Neural progenitor cell (in vitro differentiated cells): ENCODE data around the gene FBLN1. TPM values are rescaled to one million over a fixed set of nuclear protein-coding genes. Genes with fewer than 3 reads are reported as not detected.

ENCODE experiments used
- DNase-seq: peaks from one replicate; pipeline ENCODE4 v3.0.0-alpha.2; 2016; ENCODE audit warnings: low spot score
- H2AFZ ChIP-seq: fragments of 200-600 bp; sonication (generic); replicated peaks from 2 replicates; pipeline ENCODE4 v1.6.1; 2016; ENCODE audit warnings: antibody characterized with exemption
- H3F3A ChIP-seq: fragments of 200-600 bp; sonication (generic); 2 replicates; pipeline ENCODE4 v1.6.1; 2016; ENCODE audit warnings: antibody characterized with exemption, low read depth
- H3K27ac ChIP-seq: fragments of 200-600 bp; sonication (generic); 2 replicates; pipeline ENCODE4 v1.5.1; 2016; ENCODE audit warnings: mild to moderate bottlenecking
- H3K27me3 ChIP-seq: fragments of 200-600 bp; sonication (generic); 2 replicates; pipeline ENCODE4 v1.6.1; 2016; ENCODE audit warnings: mild to moderate bottlenecking, moderate library complexity
- H3K36me3 ChIP-seq: fragments of 200-600 bp; sonication (generic); 2 replicates; pipeline ENCODE4 v1.5.1; 2016
- H3K4me1 ChIP-seq: fragments of 200-600 bp; sonication (generic); 2 replicates; pipeline ENCODE4 v1.6.1; 2016; ENCODE audit warnings: mixed run types
- H3K4me2 ChIP-seq: fragments of 200-600 bp; sonication (generic); 2 replicates; pipeline ENCODE4 v1.6.1; 2016
- H3K4me3 ChIP-seq: fragments of 200-600 bp; sonication (generic); 2 replicates; pipeline ENCODE4 v1.5.1; 2016
- H3K79me2 ChIP-seq: fragments of 200-600 bp; sonication (generic); 2 replicates; pipeline ENCODE4 v1.6.1; 2016; ENCODE audit warnings: low read depth
- H3K9ac ChIP-seq: fragments of 200-600 bp; sonication (generic); 2 replicates; pipeline ENCODE4 v1.6.1; 2016
- H3K9me3 ChIP-seq: fragments of 200-600 bp; sonication (generic); 2 replicates; pipeline ENCODE4 v1.5.1; 2016; ENCODE audit warnings: low read depth
- H4K20me1 ChIP-seq: fragments of 200-600 bp; sonication (generic); 2 replicates; pipeline ENCODE4 v1.6.1; 2016; ENCODE audit warnings: low read depth
- H3K27ac Mint-ChIP-seq: 3 replicates; pipeline ENCODE4 v1.8.0; 2021; ENCODE audit warnings: mixed read lengths
- H3K27me3 Mint-ChIP-seq: 2 replicates; pipeline ENCODE4 v1.8.0; 2022; ENCODE audit warnings: low read depth, mild to moderate bottlenecking, inconsistent platforms, moderate library complexity, mixed read lengths; ENCODE audit not compliant: insufficient read depth
- H3K36me3 Mint-ChIP-seq: 3 replicates; pipeline ENCODE4 v1.8.0; 2021; ENCODE audit warnings: mixed read lengths
- H3K4me1 Mint-ChIP-seq: 3 replicates; pipeline ENCODE4 v1.8.0; 2021; ENCODE audit warnings: mixed read lengths
- H3K4me3 Mint-ChIP-seq: 3 replicates; pipeline ENCODE4 v1.8.0; 2021; ENCODE audit warnings: mild to moderate bottlenecking, moderate library complexity, mixed read lengths
- H3K9me3 Mint-ChIP-seq: 3 replicates; pipeline ENCODE4 v1.8.0; 2020; ENCODE audit warnings: mixed read lengths
- EZH2 ChIP-seq: fragments of 200-600 bp; sonication (generic); IDR thresholded peaks from 2 replicates; pipeline ENCODE4 v1.6.1; 2017; ENCODE audit warnings: antibody characterized with exemption, mild to moderate bottlenecking, moderate library complexity
- EZH2phosphoT487 ChIP-seq: fragments of 200-600 bp; sonication (generic); IDR thresholded peaks from 2 replicates; pipeline ENCODE4 v1.6.1; 2017; ENCODE audit warnings: antibody characterized with exemption
- total RNA-seq: library from RNA; depleted of rRNA; stranded (reverse); fragments of >200 nt; gene quantifications from 2 replicates; pipeline ENCODE4 v1.2.3, GENCODE V29; 2015; ENCODE audit warnings: low replicate concordance
- TF ChIP-seq, protein P1 (sequence below): fragments of 200-600 bp; sonication (generic); IDR thresholded peaks from 2 replicates; pipeline ENCODE4 v1.5.1; 2017; ENCODE audit warnings: antibody characterized with exemption, mild to moderate bottlenecking

The FBLN1 gene
- total RNA-seq, 1 donor from 2014 or later = 84.3 TPM

DNA sequence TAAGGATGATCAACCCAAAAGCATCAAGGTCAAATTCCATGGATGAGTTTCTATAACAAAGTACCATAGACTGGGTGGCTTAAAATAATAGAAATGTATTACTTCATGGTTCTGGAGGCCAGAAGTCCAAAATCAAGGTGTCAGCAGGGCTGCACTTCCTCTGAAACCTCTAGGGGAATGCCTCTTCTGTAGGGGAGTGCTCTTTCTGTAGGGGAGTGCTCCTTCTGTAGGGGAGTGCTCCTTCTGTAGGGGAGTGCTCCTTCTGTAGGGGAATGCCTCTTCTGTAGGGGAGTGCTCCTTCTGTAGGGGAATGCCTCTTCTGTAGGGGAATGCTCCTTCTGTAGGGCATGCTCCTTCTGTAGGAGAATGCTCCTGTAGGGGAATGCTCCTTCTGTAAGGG, 65.5 kb downstream of the FBLN1 start:
- Histone ChIP-seq H2AFZ (no peak overlapping the region), H3K4me3 (no peak overlapping the region), H4K20me1 (no peaks in the 10 kb centered on the region), H3K4me1 (no peaks in the 10 kb centered on the region), H3K36me3 (peaks cover 4% of the 10 kb centered on the region), H3K9me3 (peaks cover 10% of the 10 kb centered on the region), H3K27ac (no peak overlapping the region), H3K4me2 (no peak overlapping the region), H3K9ac (no peak overlapping the region), H3K79me2 (no peaks in the 10 kb centered on the region), H3K27me3 (no peaks in the 10 kb centered on the region), H3F3A (no peaks in the 10 kb centered on the region)
- Mint-ChIP-seq H3K36me3 (peaks cover 19% of the 10 kb centered on the region), H3K4me3 (no peak overlapping the region), H3K9me3 (peaks cover 13% of the 10 kb centered on the region), H3K4me1 (no peaks in the 10 kb centered on the region), H3K27me3 (peaks cover 11% of the 10 kb centered on the region), H3K27ac (no peak overlapping the region)
- no peak for TF ChIP-seq EZH2phosphoT487
- TF ChIP-seq, protein P1, sequence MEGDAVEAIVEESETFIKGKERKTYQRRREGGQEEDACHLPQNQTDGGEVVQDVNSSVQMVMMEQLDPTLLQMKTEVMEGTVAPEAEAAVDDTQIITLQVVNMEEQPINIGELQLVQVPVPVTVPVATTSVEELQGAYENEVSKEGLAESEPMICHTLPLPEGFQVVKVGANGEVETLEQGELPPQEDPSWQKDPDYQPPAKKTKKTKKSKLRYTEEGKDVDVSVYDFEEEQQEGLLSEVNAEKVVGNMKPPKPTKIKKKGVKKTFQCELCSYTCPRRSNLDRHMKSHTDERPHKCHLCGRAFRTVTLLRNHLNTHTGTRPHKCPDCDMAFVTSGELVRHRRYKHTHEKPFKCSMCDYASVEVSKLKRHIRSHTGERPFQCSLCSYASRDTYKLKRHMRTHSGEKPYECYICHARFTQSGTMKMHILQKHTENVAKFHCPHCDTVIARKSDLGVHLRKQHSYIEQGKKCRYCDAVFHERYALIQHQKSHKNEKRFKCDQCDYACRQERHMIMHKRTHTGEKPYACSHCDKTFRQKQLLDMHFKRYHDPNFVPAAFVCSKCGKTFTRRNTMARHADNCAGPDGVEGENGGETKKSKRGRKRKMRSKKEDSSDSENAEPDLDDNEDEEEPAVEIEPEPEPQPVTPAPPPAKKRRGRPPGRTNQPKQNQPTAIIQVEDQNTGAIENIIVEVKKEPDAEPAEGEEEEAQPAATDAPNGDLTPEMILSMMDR = no peak
- no peak for DNase-seq

DNA sequence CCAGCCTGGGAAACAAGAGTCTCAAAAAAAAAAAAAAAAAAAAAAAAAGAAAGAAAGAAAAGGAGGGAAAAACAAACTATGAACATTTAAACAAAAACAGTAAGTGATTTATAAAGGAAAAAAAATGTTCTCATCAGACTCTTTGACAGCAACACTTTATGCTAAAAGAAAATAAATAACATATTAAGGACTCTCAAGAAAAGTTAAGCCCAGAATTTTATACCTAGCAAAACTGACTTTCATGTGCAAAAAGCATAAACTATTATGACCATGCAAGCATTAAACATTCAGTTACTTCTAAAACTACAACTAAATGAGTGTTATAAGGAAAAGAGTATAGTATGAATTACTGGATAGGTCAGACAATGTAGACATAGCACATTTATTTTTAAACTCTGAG, 68.4 kb downstream of the FBLN1 start:
- Histone ChIP-seq H4K20me1 (no peaks in the 10 kb centered on the region), H3K27ac (no peak overlapping the region), H3K9me3 (peaks cover 10% of the 10 kb centered on the region), H3K27me3 (no peaks in the 10 kb centered on the region), H3K4me2 (no peak overlapping the region), H3K36me3 (peaks cover 4% of the 10 kb centered on the region), H3K4me1 (no peaks in the 10 kb centered on the region), H3F3A (no peaks in the 10 kb centered on the region), H2AFZ (no peak overlapping the region), H3K4me3 (no peak overlapping the region), H3K79me2 (no peaks in the 10 kb centered on the region), H3K9ac (no peak overlapping the region)
- Mint-ChIP-seq H3K27ac (no peak overlapping the region), H3K27me3 (peaks cover 8% of the 10 kb centered on the region), H3K36me3 (peaks cover 11% of the 10 kb centered on the region), H3K9me3 (peaks cover 13% of the 10 kb centered on the region), H3K4me3 (no peak overlapping the region), H3K4me1 (no peaks in the 10 kb centered on the region)
- no peak for DNase-seq
- TF ChIP-seq, protein P1 = no peak
- TF ChIP-seq EZH2 (no peak), EZH2phosphoT487 (no peak)

DNA sequence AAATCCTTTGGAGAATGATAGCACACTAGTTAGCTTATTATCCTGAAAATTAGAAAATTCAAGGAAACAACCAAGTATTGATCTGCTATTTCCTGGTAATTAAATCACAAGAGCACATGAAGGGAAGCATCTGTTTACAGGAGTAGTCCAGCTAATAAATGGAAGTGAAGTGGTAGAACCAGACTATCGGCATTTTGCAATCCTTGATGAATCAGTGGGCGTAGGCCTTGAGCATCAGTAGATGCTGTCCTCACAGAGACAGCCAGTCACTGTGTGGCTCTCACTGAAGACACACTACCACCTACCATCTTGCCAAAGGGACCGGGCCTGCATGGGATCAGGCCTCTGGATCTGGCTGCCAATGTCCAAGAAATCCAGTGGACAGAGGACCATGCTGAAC, 69.8 kb downstream of the FBLN1 start:
- H4K20me1 ChIP-seq = no peaks in the 10 kb centered on the region
- H3F3A ChIP-seq = peaks cover 3% of the 10 kb centered on the region
- H3K36me3 ChIP-seq = peaks cover 4% of the 10 kb centered on the region
- H3K4me2 ChIP-seq = no peak overlapping the region
- Mint-ChIP-seq H3K4me1 (no peaks in the 10 kb centered on the region), H3K36me3 (peaks cover 11% of the 10 kb centered on the region), H3K4me3 (no peak overlapping the region), H3K27me3 (peaks cover 8% of the 10 kb centered on the region), H3K27ac (no peak overlapping the region), H3K9me3 (peaks cover 13% of the 10 kb centered on the region)
- H3K9me3 ChIP-seq = peaks cover 10% of the 10 kb centered on the region
- no peak overlapping the region for H3K9ac ChIP-seq
- H2AFZ ChIP-seq = no peak overlapping the region
- TF ChIP-seq EZH2phosphoT487 (no peak), EZH2 (no peak)
- TF ChIP-seq, protein P1 = no peak
- H3K4me3 ChIP-seq = no peak overlapping the region
- H3K27ac ChIP-seq = no peak overlapping the region
- no peaks in the 10 kb centered on the region for H3K4me1 ChIP-seq
- H3K27me3 ChIP-seq = no peaks in the 10 kb centered on the region
- no peak for DNase-seq
- no peaks in the 10 kb centered on the region for H3K79me2 ChIP-seq
